ENCODE measurements around the gene ITGB1BP1. TPM values are rescaled to one million over a fixed set of nuclear protein-coding genes. Genes with fewer than 3 reads are reported as not detected.

Gene ITGB1BP1
- total and polyA plus RNA-seq, 9 of the 15 experiments (the other 6 are each of a cell fraction or from before 2014, with no cell fraction given): 37.8 to 95.3 (median 50.4) TPM

- TF ChIP-seq ZSCAN29 (IDR thresholded peaks at IDR 0.05) (peak; percentile 72; the same call in 1 of the 2 replicates), SNRNP70 (optimal IDR thresholded peaks at IDR 0.05; ENCODE audit: low read depth, low read length) (no peak), PML (IDR thresholded peaks at IDR 0.05; ENCODE audit: low read length) (peak; percentile 76; the same call in 1 of the 2 replicates), ZBTB33 (CRISPR knock-in tag; IDR thresholded peaks at IDR 0.05) (peak; percentile 80), ZBTB9 (CRISPR knock-in tag; IDR thresholded peaks at IDR 0.05) (peak; percentile 15; the same call in 1 of the 2 replicates), EZH2 (IDR thresholded peaks at IDR 0.05; ENCODE audit: borderline replicate concordance, low read depth, low read length) (no peak), ARID2 (IDR thresholded peaks at IDR 0.05) (no peak), SRF (CRISPR knock-in tag; IDR thresholded peaks at IDR 0.05) (no peak), SIN3B (IDR thresholded peaks at IDR 0.05; ENCODE audit: low read depth) (peak; percentile 67; the same call in 1 of the 2 replicates), MCM7 (IDR thresholded peaks at IDR 0.05) (no peak), REST (IDR thresholded peaks at IDR 0.05; ENCODE audit: borderline replicate concordance) (no peak), REST (CRISPR knock-in tag; IDR thresholded peaks at IDR 0.05; ENCODE audit: low read depth) (0 out of 2 replicates have a peak, but pooled peaks have one; percentile 24), MNT (conservative IDR thresholded peaks at IDR 0.05) (peak in 1 of 2 experiments; percentile 88), ZNF23 (CRISPR knock-in tag; IDR thresholded peaks at IDR 0.05) (no peak)
Measured at GRCh38 chr2:9423100-9423921, at the start of gene ITGB1BP1, which contains the start of gene CPSF3 (continued).
